ENCODE measurements around the gene CAMK2D.

DNA sequence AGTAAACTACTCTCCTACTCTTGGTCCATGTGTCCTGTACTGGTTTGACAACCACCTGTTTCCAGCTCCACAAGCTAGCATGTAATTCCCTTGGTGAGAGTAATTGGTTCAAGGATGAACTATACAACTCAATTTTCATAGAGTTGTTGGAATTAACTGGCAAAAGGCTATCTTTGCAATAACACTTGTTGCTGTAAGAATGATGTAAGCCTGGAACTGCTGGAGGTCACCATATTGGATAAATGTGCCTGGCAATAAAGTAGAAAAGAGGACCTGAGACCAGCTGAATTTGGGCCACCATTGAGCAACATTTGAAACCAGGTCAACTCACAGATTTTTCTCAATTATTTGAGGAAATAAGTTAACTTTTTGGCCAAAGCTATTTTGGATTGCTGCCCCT is 175.5 kb downstream of the CAMK2D start:
- TF ChIP-seq POLR2A (IDR thresholded peaks at IDR 0.05; ENCODE audit: low read length) (no peak), GATA1 (IDR thresholded peaks at IDR 0.05; ENCODE audit: low read depth, low read length) (no peak)

Data from erythroblast (primary cell).